ENCODE data around the gene EIF5AL1. TPM values are rescaled to one million over a fixed set of nuclear protein-coding genes. Genes with fewer than 3 reads are reported as not detected.
"Not testable (repeated sequence)": the region's sequence is repeated elsewhere in the genome, so short reads cannot be mapped to it uniquely, and the experiment has no call there.

Gene EIF5AL1
- polyA plus RNA-seq, 4 donors: 0.89 to 5.8 (median 2.2) TPM

DNA sequence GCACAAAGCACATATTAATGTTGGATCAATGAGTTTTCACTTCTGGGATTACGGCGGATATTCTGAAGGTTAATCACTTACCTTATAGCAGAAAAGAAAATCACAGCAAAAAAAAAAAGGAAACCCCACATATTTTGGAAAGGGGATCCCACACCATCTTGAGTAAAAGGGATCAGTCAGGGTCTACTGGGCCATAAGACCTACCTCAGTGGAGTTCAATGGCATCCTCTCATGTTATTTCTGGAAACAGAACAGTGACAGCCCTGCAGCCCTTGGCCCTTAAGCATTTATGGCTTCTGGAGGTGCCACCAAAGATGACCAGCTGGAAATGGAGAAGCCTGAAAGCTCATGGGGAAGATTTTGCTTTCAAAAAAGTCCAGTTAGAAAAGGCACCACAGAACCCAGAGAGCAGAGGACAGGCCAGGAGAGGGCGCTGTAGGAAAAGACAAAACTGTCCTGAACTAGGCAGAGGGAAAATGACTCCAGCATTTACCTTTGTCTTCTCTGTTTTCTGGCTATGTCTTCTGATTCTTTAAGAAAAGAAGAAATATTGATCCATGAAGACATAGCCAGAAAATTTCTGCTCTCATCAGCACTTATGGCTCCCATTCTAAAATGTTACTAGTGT is 2.9 kb upstream of the EIF5AL1 start:
- not testable (repeated sequence) for DNase-seq (ENCODE audit: low read depth in 4 of 4, low spot score in 3 of 4)

DNA sequence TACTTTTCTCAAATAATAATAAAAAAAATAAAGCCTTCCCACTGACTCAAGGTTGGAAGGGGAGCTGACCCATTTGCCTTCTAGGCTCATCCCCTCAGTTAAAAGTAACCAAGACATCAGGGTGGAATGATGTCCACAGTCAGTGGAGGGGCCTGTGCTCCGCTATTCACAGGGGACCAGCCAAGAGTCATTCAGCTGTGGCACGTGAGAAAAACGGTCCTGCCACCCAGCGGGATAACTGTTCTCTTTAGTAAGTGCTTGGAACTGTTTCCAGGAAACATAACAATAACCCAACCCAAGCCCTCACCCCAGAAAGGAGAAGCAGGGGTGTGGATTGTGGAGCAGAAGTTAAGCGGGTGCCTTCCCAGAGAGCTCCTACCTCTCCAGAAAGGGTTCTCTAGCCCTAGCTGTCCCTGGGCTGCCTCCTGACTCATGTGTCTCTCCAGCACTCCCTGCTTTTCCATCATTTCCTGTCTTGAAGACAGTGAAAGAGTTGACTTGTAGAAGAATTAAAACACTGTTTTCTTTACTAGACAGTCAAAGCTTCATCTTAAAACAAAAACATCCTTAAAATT is 2.3 kb upstream of the EIF5AL1 start:
- not testable (repeated sequence) for DNase-seq (ENCODE audit: low read depth in 4 of 4, low spot score in 3 of 4)

DNA sequence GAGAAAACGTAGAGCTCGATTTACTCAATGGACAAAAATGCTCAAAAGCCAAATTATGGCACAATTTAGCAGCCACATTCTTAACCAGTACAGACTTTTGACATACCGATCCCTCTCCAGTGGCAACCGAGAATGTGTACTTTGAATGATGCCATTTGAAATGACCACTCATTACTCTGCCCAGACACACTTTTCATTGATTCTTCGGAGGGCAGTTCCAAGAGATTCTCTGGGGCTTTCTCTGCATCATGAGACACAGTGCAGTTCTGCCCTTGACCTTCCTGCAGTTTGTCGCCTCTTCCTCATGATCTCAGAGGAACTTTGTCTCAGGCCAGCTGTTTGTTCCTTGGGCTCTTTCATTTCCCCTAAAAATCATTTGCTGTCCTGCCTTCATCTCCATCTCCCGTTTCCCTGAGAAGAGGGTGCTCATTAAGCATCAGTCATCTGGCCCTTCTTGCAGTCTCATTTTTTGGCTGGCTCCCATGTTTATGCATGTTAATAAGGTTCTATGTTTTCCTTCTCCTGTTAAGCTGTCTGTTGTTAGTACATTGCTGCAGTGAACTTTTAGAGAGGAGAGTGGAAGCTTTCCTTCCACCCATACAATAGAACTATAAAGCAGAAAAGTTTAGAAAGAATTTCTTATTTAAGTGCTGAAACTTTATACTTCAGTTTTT is 4.3 kb downstream of the EIF5AL1 start:
- not testable (repeated sequence) for DNase-seq (ENCODE audit: low read depth in 4 of 4, low spot score in 3 of 4)

DNA sequence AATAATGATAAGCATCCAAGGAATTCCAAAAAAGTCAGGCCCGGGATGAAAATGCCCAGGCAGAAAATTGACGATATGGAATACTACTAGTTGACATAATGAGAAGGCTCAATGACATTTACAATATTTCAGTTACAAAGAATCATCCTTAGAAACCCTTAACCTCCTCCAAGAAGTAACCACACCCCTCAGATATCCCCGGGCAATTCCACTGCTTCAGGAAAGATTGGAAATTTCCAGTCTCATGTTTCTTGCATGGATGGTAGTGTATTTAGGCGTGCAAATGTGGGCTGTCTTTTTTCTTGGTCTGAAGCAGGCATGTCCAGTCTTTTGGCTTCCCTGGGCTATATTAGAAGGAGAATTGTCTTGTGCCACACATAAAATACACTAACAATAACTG is 5.2 kb downstream of the EIF5AL1 start:
- DNase-seq (ENCODE audit: low read depth in 4 of 4, low spot score in 3 of 4): not testable (repeated sequence)

DNA sequence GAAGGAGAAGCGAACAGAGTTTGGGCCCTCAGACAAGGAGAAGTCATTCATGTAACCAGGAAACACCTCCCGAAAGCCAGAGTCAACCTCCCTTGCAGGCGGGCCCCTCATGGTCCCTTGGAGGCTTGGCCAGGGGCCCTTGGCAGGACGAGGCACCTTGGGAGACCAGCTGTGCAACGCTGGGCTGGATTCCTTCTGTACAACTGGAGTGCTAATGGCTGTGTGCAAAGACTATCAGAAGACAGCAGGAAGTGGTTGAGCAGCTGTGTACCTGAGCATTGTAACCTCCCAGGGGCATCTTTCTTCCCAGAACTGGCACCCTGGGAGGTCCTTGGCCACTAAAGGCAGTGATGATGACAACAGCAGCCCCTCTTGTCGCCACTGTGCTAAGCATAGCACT is 9.4 kb downstream of the EIF5AL1 start:
- DNase-seq (ENCODE audit: low read depth in 4 of 4, low spot score in 3 of 4): not testable (repeated sequence)

DNA sequence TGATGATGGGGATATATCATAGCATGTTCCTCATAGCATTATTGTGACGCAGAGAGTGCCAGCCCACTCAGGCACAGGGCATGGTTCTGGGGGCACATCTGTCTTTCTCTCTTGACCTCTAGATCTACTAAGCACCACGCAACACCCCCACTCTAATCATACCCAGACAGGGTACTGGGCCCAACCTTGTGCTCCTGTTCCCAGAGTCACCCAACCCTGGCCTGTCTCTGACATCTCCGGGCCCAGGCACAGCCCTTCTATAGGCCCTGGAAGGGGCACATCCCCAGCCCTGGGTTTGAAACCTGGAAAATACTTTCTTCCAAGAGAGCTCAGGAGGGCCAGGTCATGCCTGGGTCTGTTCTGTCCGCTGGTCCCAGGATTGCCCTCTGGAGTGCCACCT is 10.1 kb downstream of the EIF5AL1 start:
- not testable (repeated sequence) for DNase-seq (ENCODE audit: low read depth in 4 of 4, low spot score in 3 of 4)

DNA sequence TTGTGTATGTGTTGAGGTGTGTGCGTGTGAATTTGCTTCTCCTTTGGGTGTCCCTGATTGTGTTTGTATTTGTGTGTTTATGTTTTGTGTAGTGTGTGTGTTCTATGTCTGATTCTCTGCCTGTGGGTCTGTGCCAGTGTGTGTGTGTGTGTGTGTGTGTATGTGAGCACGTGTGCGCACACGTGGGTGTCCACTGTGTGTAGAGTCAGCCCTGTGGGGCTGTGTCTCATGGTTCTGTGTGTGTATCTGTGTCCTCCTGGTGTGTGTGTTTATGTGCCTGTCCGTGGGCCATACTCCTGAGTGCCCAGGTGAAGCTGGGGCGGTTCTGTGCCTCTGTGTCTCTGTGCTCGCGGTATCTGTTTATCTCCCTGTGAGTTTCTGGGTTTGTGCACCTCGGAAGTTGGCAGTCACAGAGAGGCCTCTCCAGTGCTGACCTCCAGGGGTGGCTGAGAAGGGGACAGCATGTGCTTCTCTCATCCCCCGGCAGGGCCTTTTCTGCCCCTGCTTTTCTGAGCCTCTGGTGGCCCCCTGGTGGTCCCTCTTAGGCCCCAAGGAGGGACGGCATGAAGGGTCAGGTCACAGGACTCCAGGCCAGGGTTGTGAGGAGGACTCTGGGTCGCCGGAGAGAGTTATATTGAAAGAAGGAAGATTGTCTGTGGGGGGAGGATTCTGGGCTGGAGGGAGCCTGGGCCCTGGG is 11.0 kb downstream of the EIF5AL1 start:
- DNase-seq (ENCODE audit: low read depth in 4 of 4, low spot score in 3 of 4): not testable (repeated sequence)

DNA sequence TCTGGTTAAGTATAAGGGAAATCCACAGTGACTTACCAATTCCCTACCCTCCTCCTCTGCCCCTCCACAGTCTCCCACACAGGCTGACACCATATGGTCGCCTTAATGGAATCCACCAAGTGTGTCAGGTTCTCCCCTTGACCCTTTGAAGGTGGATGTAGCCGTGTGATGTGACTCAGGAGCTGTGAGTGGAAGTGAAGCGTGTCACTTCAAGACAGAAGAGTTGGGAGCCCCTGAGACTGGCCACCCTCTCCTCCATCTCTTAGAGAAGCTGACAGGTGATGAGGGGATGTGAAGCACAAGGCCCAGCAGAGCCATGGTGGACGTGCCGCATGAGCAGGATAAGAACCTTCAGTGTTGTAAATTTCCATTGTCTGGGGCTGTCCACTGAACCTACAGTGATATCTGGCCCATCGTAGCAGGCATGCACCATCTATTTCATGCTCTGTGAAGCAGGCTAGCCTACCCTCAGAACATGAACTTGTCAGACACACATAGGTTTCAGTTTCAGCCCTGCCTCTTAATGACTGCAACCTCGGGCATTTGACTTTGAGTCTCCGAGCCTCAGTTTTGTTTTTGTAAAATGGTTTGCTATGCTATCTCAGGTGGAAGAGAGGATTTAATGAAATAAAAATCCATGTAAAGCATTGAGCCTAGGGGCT is 12.8 kb downstream of the EIF5AL1 start:
- not testable (repeated sequence) for DNase-seq (ENCODE audit: low read depth in 4 of 4, low spot score in 3 of 4)

DNA sequence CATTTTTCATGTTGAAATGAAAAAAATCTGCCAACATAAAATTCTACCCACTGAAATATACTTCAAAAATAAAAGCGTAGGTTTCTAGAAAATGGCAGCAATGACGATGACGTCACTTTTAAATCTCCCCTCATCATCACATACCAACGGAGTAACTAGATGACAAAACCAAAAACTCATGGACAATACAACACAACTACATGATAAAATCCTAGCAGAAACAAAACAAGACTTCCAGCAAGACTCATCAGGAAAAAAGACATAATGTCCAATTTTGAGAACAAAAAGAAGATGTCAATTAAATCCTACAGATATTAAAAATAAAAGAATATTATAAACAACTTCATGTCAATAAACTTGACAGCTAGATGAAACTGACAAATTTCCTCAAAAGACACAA is 15.9 kb downstream of the EIF5AL1 start:
- not testable (repeated sequence) for DNase-seq (ENCODE audit: low read depth in 4 of 4, low spot score in 3 of 4)

DNA sequence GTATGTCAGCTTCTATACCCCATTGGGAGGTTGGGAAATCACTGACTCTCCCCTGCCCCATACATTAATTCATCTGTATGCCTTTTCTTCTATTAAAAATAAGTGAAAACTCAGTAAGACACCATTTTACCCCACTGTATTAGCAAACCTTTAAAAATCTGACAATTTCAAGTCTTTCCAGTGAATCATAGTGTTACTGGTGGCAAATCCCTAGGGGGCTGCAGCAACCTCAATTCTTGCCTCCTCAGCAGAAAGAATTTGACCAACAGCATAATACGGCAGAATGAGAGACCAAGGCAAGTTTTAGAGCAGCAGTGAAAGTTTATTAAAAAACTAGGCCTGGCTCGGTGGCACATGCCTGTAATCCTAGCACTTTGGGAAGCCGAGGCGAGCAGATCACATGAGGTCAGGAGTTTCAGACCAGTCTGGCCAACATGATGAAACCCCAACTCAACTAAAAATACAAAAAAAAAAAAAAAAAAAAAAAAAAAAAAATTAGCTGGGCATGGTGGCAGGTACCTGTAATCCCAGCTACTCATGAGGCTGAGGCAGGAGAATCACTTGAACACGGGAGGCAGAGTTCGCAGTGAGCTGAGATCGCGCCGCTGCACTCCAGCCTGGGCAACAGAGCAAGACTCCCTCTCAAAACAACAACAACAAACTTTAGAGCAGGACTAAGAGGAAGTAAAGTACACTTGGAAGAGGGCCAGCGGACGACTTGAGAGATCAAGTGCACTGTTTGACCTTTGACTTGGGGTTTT is 21.0 kb downstream of the EIF5AL1 start:
- DNase-seq (ENCODE audit: low read depth in 4 of 4, low spot score in 3 of 4): not testable (repeated sequence)

DNA sequence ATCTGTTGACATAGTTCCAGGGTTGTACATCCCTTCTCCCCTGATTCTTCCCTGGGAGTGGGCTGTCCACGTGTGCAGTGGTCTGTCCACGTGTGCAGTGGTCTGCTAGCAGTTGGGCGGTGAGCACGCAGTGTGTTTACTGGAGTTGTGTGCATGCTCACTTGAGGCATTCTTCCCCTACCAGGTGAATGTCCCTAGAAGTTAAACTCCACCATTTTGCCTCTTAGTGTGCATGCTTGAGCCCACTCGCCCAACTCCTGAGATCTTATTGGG is 21.5 kb downstream of the EIF5AL1 start:
- DNase-seq (ENCODE audit: low read depth in 4 of 4, low spot score in 3 of 4): not testable (repeated sequence)

DNA sequence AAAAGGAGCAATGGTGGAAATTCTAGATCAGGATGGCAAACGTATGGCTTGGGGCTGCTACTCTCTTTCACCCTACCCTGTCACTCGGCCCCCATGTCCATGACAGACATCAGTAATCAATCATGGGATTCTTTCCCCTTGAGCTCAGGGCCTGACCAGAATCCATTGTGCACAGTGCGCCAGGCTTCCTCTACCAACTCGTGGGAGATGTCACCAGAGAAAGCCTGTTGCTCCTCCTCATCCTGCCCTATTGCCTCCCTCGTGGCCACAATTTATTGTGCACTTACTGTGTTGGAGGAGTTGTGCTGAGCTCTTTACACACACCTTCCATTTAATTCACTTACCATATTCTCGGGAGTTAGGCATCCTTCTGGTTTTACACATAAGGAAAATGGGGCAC is 26.0 kb downstream of the EIF5AL1 start:
- DNase-seq (ENCODE audit: low read depth in 4 of 4, low spot score in 3 of 4): not testable (repeated sequence)

DNA sequence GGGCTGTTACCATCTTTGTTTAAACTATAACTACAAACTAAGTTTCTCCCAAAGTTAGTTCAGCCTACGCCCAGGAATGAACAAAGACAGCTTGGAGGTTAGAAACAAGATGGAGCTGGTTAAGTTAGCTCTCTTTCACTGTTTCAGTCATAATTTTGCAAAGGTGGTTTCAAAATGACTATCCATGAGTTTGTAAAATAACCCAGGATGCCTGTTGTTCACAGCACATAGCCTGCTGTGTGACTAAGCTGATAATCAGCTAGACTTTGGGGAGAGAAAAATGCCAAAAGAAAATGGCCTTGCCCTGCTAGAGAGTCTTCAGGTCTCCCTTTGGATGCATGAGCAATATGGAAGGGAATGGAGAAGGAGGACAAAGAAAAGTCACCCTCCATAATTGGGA is 28.6 kb downstream of the EIF5AL1 start:
- DNase-seq (ENCODE audit: low read depth in 4 of 4, low spot score in 3 of 4): not testable (repeated sequence)

DNA sequence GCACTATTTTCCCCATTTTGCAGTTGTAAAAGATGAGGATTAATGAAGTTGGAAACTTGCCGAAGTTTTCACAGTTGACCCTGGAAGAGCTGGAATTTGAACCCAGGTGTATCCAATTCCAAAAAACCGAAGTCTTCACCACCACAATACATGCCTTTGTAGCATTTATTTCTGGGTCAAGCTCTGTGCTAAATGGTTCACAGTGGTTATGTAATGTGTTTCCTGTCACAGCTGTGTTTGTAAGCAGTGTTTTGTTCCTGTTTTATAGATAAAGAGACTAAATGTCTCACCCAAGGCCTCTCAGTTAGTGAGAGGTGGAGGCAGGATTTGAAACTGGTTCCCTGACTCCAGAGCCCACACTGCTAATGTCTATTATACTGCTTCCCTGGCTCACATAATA is 30.3 kb downstream of the EIF5AL1 start:
- no peak for DNase-seq (ENCODE audit: low read depth in 4 of 4, low spot score in 3 of 4)

DNA sequence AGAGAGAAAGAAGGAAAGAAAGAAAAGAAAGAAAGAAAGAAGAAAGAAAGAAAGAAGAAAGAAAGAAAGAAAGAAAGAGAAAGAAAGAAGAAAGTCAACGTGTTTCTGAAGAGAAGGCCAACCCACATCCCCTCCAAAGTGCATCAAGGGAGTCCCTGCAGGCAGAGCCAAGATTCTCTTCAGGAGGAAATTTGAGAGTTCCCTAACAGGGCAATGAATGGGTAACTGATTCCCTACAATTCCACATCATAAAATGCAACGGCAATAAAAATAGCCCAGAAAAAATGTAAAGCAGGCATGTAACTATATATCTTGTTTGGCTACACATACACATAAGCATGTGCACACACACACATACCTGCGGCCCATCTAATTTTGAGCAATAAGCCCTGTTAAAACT is 32.1 kb downstream of the EIF5AL1 start:
- DNase-seq (ENCODE audit: low read depth in 4 of 4, low spot score in 3 of 4): not testable (repeated sequence)

DNA sequence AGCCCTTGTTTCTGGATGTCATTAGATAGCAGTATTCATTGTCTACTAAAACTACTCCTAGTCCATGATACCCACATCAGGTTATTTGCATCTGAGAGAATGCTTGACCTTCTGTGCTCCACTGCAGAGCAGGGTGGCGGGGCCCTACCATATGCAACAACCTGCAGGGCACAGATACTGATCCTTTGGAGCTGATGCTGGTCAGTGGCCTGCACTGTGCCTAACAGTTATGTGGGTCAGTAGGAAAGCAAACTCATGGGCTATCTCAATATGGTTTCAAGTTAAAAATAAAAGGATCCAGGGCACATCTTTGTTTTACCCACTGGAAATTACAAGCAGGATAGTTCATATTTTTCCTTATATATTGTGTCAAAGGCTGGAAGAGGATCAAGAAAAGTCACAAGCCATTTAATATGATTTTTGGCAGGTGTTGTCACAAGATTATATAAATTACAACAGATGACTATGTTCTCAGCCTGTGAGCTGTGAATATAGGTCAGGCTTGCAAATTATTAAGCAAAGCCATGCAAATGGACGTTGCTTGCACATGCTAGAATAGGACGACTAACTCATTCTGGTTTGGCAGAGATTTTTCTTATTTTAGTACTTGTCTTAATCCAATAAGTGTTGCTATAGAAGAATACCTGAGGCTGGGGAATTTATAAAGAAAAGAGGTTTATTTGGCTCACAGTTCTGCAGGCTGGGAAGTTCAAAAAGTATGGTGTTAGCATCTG is 32.8 kb downstream of the EIF5AL1 start:
- DNase-seq (ENCODE audit: low read depth in 4 of 4, low spot score in 3 of 4): not testable (repeated sequence)

DNA sequence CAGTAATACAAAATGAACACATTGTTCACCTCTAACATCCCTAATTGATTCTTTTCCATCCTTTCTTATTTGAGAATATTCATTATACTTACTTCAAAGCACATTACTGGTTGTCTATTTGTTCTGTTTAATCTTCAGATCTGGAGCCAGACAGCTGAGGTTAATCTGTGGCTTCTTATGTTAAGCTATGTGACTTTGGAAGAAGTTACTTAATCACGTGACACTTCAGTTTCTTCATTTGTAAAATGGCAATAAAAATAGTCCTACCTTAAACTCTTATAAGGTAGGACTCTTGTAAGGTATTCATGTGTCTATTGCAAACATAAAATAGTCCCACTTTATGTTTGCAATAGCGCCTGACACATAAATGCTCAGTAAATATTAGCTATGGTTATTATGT is 34.8 kb downstream of the EIF5AL1 start:
- not testable (repeated sequence) for DNase-seq (ENCODE audit: low read depth in 4 of 4, low spot score in 3 of 4)

DNA sequence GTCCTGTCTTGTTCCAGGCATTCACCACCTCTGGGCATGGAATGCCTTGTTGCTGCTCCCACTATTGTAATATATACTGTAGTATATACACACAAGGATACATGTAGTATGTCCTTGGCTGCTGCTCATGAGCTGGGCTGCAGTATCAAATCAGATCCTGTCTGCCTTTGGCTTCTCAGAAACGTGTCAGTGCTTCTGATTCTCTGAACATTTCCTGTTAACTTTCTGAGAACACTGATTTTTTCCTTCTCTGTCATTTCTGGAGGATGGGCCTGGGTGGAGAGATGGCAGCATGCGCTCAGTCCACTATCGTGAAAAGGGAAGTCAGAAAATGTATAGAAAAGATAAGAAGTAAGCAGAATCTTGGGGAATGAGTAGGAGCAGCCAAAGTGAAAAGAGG is 35.6 kb downstream of the EIF5AL1 start:
- DNase-seq (ENCODE audit: low read depth in 4 of 4, low spot score in 3 of 4): no peak

DNA sequence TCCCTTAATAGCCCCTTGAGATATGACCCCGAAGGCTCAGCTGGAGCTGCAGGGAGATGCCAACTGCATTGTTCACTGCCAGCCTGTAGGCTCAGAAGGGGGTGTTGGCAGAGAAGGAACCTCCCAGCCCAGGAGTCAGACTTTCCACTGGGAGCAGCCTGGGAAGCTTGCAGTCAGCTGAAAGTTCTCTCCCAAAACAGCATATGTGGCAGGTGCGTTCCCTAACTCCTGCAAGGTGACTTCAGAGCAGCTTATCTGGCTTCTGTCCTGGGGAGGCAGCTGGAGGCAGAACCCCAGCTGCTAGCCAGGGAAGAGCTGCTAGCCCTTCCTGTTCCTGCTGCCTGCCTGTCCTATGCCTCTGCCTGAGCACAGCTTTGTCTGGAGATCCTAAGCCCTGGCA is 39.8 kb downstream of the EIF5AL1 start:
- DNase-seq (ENCODE audit: low read depth in 4 of 4, low spot score in 3 of 4): no peak
